ENCODE measurements around the gene DOP1A.

DOP1A gene

GRCh38 chr6:83044091-83044768 is 23.2 kb upstream of the DOP1A start:
- in situ Hi-C loops (cut with HindIII; ENCODE audit: low sequenced_read_pairs): no loop called here
- no peak overlapping the region for H3K4me3 ChIP-seq (ENCODE audit: low read depth, low read length)
- DNase-seq (ENCODE audit: low read depth): no peak
- no peak for TF ChIP-seq CTCF (IDR thresholded peaks at IDR 0.05; ENCODE audit: low read depth, low read length, missing control alignments)

- H3K4me3 ChIP-seq (ENCODE audit: low read depth, low read length): no peak overlapping the region
- no peak for TF ChIP-seq CTCF (IDR thresholded peaks at IDR 0.05; ENCODE audit: low read depth, low read length, missing control alignments)
- in situ Hi-C loops (cut with HindIII; ENCODE audit: low sequenced_read_pairs): no loop called here
- DNase-seq (ENCODE audit: low read depth): no peak
Observed at GRCh38 chr6:83047065-83047754, 20.3 kb upstream of the DOP1A start.

- H3K4me3 ChIP-seq (ENCODE audit: low read depth, low read length): no peak overlapping the region
- in situ Hi-C loops (cut with HindIII; ENCODE audit: low sequenced_read_pairs): no loop called here
- TF ChIP-seq CTCF (IDR thresholded peaks at IDR 0.05; ENCODE audit: low read depth, low read length, missing control alignments): no peak
- DNase-seq (ENCODE audit: low read depth): no peak
Observed at GRCh38 chr6:83051377-83052172, 15.9 kb upstream of the DOP1A start.

GRCh38 chr6:83053678-83054077 is 13.8 kb upstream of the DOP1A start:
- DNase-seq (ENCODE audit: low read depth): no peak
- in situ Hi-C loops (cut with HindIII; ENCODE audit: low sequenced_read_pairs): no loop called here
- TF ChIP-seq CTCF (IDR thresholded peaks at IDR 0.05; ENCODE audit: low read depth, low read length, missing control alignments): no peak
- H3K4me3 ChIP-seq (ENCODE audit: low read depth, low read length): no peak overlapping the region

GRCh38 chr6:83055366-83055964 is 12.0 kb upstream of the DOP1A start:
- in situ Hi-C loops (cut with HindIII; ENCODE audit: low sequenced_read_pairs): no loop called here
- peak; percentile 79 for TF ChIP-seq CTCF (IDR thresholded peaks at IDR 0.05; ENCODE audit: low read depth, low read length, missing control alignments)
- no peak overlapping the region for H3K4me3 ChIP-seq (ENCODE audit: low read depth, low read length)
- no peak for DNase-seq (ENCODE audit: low read depth)

- no peak for DNase-seq (ENCODE audit: low read depth)
- in situ Hi-C loops (cut with HindIII; ENCODE audit: low sequenced_read_pairs): no loop called here
- no peak overlapping the region for H3K4me3 ChIP-seq (ENCODE audit: low read depth, low read length)
- peak; percentile 90 for TF ChIP-seq CTCF (IDR thresholded peaks at IDR 0.05; ENCODE audit: low read depth, low read length, missing control alignments)
Observed at GRCh38 chr6:83057705-83058321, 9.7 kb upstream of the DOP1A start.
